ENCODE measurements around the gene CNTN5. TPM values are rescaled to one million over a fixed set of nuclear protein-coding genes. Genes with fewer than 3 reads are reported as not detected.

CNTN5 gene
- total RNA-seq, 3 donors from 2014 or later = 0.35 TPM; not detected in 2

DNA sequence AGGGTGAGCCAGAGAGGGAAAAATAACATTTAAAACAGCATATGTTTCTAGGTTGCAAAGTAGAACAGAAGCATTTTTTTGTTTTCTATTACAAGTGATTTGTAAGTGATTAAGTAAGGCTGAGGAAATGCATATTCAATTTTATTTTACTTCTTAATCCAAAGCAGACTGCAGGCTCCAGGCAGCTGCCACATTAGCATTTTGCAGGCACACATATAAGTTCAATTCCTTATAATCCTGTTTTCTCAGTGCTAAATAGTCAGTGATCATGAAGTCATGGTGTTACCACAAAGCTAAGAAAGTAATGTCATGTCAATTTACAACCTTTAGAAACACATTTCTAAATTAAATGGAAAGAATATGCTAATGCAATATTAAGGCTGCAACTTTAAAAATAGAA is 149.8 kb downstream of the CNTN5 start:
- Histone ChIP-seq H3K4me1 (ENCODE audit: low read depth) (no peaks in the 10 kb centered on the region), H3K36me3 (ENCODE audit: low read depth) (no peaks in the 10 kb centered on the region), H3K9me3 (peaks cover 6% of the 10 kb centered on the region), H3K4me3 (no peak overlapping the region)
- TF ChIP-seq, protein P1, sequence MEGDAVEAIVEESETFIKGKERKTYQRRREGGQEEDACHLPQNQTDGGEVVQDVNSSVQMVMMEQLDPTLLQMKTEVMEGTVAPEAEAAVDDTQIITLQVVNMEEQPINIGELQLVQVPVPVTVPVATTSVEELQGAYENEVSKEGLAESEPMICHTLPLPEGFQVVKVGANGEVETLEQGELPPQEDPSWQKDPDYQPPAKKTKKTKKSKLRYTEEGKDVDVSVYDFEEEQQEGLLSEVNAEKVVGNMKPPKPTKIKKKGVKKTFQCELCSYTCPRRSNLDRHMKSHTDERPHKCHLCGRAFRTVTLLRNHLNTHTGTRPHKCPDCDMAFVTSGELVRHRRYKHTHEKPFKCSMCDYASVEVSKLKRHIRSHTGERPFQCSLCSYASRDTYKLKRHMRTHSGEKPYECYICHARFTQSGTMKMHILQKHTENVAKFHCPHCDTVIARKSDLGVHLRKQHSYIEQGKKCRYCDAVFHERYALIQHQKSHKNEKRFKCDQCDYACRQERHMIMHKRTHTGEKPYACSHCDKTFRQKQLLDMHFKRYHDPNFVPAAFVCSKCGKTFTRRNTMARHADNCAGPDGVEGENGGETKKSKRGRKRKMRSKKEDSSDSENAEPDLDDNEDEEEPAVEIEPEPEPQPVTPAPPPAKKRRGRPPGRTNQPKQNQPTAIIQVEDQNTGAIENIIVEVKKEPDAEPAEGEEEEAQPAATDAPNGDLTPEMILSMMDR (IDR thresholded peaks at IDR 0.05) = no peak
- no peak for DNase-seq
- intact Hi-C loops (cut with DNase I, micrococcal nuclease) = no loop called here
- ATAC-seq = no peak

DNA sequence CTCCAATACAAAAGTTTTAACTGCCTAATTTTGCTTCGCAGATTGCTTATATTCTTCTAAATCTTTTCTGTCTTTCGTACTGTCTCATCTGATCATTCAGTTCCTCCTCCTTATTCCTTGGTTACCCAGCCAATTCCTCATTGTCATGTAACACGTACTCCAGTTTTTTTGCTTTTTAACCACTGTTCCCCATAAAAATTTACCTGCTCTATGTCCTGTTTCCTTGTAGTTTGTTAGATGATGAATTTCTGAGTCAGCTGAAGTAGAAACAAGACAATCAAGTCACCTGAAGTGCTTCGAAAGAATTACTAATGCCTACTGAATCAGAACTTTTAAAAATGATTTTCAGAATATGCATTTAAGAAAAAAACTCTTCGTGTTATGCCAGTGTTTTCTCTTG is 150.6 kb downstream of the CNTN5 start:
- Histone ChIP-seq H3K4me1 (ENCODE audit: low read depth) (no peaks in the 10 kb centered on the region), H3K9me3 (peaks cover 6% of the 10 kb centered on the region), H3K36me3 (ENCODE audit: low read depth) (no peaks in the 10 kb centered on the region), H3K4me3 (no peak overlapping the region)
- TF ChIP-seq, protein P1 (IDR thresholded peaks at IDR 0.05) = no peak
- intact Hi-C loops (cut with DNase I, micrococcal nuclease) = no loop called here
- DNase-seq = no peak
- no peak for ATAC-seq

DNA sequence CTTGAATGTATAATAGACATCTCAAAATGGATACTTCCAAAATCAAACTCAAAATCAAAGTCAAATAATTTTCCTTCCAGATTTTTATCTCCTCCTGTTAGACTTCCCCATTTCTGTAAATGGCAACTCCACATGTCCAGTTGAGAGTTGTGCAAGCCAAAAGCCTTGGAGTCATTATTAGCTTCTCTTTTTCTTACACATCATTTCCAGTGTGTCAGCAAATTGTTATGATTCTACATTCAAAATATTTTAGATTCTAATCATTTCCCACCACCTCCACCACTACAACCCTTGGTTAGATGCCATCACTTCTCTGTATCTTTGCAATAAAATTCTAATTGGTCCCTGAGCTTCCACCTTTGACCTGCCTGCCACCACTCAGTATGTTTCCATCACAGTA is 155.7 kb downstream of the CNTN5 start:
- intact Hi-C loops (cut with DNase I, micrococcal nuclease) = no loop called here
- no peak for ATAC-seq

DNA sequence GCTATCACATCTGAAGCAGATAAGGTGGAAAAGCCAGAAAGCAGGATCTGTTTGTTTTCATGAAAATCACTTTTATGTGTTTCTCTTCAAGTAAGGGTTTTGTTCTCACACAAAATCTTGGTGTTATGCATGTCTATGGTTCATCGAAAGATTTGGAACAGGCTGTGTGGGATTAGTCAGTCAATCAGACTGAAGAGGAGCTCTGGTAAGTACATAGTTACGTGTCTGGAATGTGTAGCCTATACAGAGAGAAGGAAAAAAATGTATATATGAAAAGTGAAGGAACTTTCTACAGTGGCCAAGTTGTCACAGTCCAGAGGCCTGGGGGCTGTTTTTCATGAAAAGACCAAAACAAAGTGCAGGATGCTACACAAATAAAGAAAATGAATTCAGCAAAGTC is 156.7 kb downstream of the CNTN5 start:
- TF ChIP-seq, protein P1 (IDR thresholded peaks at IDR 0.05) = no peak
- peaks cover 6% of the 10 kb centered on the region for H3K9me3 ChIP-seq
- intact Hi-C loops (cut with DNase I, micrococcal nuclease) = no loop called here
- ATAC-seq (no peak), DNase-seq (no peak)
- no peak overlapping the region for H3K4me3 ChIP-seq
- no peaks in the 10 kb centered on the region for H3K36me3 ChIP-seq (ENCODE audit: low read depth)
- H3K4me1 ChIP-seq (ENCODE audit: low read depth) = no peaks in the 10 kb centered on the region

More for the DNA sequence above, 155.7 kb downstream of the CNTN5 start:
- H3K4me3 ChIP-seq = no peak overlapping the region
- TF ChIP-seq, protein P1 (IDR thresholded peaks at IDR 0.05) = no peak
- no peaks in the 10 kb centered on the region for H3K4me1 ChIP-seq (ENCODE audit: low read depth)
- H3K36me3 ChIP-seq (ENCODE audit: low read depth) = no peaks in the 10 kb centered on the region
- H3K9me3 ChIP-seq = peaks cover 6% of the 10 kb centered on the region
- DNase-seq = no peak

DNA sequence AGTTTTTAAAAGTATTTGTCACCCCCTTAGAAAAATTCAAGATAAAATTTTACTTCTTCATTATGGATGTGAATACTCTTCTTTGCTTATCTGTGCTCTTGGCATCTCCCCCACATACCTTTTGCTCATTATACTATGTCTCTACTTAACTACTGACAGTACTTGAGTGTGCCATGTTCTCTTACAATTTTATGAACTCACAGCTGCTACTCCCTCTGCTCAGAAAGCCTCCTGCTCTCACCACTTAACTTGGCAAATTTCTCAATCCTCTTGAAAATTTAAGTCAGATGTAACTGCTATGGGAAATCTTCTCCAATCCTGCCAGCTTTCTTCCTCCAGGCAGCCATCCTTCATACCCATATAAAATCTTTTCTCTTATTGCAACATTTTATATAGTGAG is 163.4 kb downstream of the CNTN5 start:
- intact Hi-C loops (cut with DNase I, micrococcal nuclease) = no loop called here
- DNase-seq = no peak
- TF ChIP-seq, protein P1 (IDR thresholded peaks at IDR 0.05) = no peak

DNA sequence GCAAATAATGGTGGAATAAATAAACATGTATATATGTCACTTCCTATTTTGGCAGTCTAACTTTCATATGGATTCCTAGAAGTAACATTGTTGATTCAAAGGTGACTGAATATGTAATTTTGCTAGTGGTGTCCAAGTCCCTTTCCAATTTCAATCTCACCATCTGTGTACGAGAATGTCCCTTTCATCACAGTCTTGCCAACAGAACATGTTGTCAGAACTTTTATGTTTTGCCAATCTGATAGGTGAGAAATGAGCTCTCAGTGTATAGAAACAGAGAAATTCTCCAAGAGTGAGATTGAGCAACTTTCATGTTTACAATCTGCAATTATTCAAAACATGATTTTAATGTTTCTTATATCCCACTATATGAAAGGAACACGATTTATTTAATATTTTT is 167.5 kb downstream of the CNTN5 start:
- TF ChIP-seq, protein P1 (IDR thresholded peaks at IDR 0.05) = no peak
- no peaks in the 10 kb centered on the region for H3K9me3 ChIP-seq
- DNase-seq (no peak), ATAC-seq (no peak)
- no peaks in the 10 kb centered on the region for H3K36me3 ChIP-seq (ENCODE audit: low read depth)
- intact Hi-C loops (cut with DNase I, micrococcal nuclease) = no loop called here
- H3K4me3 ChIP-seq = no peak overlapping the region
- H3K4me1 ChIP-seq (ENCODE audit: low read depth) = no peaks in the 10 kb centered on the region

More for the DNA sequence above, 163.4 kb downstream of the CNTN5 start:
- H3K36me3 ChIP-seq (ENCODE audit: low read depth) = no peaks in the 10 kb centered on the region
- no peaks in the 10 kb centered on the region for H3K9me3 ChIP-seq
- ATAC-seq = no peak
- H3K4me1 ChIP-seq (ENCODE audit: low read depth) = no peaks in the 10 kb centered on the region
- H3K4me3 ChIP-seq = no peak overlapping the region

Measured in mucosa of descending colon (tissue), 3 donors.